Testis (tissue), 3 donors: ENCODE data around the gene PNPLA1. TPM values are rescaled to one million over a fixed set of nuclear protein-coding genes. Genes with fewer than 3 reads are reported as not detected.

Source experiments
- DNase-seq: peaks from one replicate; pipeline ENCODE4 v3.0.0-alpha.2; 2019
- H3K27ac ChIP-seq, 2 donors: fragments of 200-600 bp; sonication (generic); one replicate each; pipeline ENCODE4 v1.5.1; 2019
- H3K27me3 ChIP-seq: fragments of 200-600 bp; sonication (generic); one replicate; pipeline ENCODE4 v1.5.1; 2019
- H3K36me3 ChIP-seq: fragments of 200-600 bp; sonication (generic); one replicate; pipeline ENCODE4 v1.5.1; 2017; ENCODE audit warnings: low read depth; ENCODE audit errors: missing control alignments
- H3K4me1 ChIP-seq: fragments of 200-600 bp; sonication (generic); one replicate; pipeline ENCODE4 v1.5.1; 2019
- H3K4me3 ChIP-seq, 2 donors: fragments of 200-600 bp; sonication (generic); one replicate each; pipeline ENCODE4 v1.5.1; 2017 to 2019
- H3K9me3 ChIP-seq: fragments of 200-600 bp; sonication (generic); one replicate; pipeline ENCODE4 v1.5.1; 2017
- POLR2A ChIP-seq: fragments of 450-650 bp; IDR thresholded peaks from one replicate; pipeline ENCODE4 v1.6.1; 2017; ENCODE audit warnings: antibody characterized with exemption, mild to moderate bottlenecking, moderate library complexity
- WGBS, 2 donors: methylation state at CpG; one replicate each; pipeline ENCODE4 v1.1.5; 2018; 5-methylcytosine and 5-hydroxymethylcytosine counted together
- intact Hi-C: fragments of 100-400 bp; cut with DNase I; formaldehyde crosslinking; loops from one replicate; pipeline ENCODE4 v1.15.1; 2023; ENCODE audit warnings: low total_unique reads
- polyA plus RNA-seq: library from polyadenylated mRNA; stranded (reverse); fragments of 350-450 nt; fragmentation: Illumina TruSeq; extraction: RNeasy Lipid Tissue Mini Kit (QIAGEN cat#74804); gene quantifications from one replicate; pipeline ENCODE4 v1.2.3, GENCODE V29; 2014; ENCODE audit warnings: low read depth, low replicate concordance; ENCODE audit not compliant: insufficient read depth
- total RNA-seq, 2 donors: library from RNA; depleted of rRNA; stranded (reverse); fragments of >200 nt; gene quantifications; one replicate each; pipeline ENCODE4 v1.2.3, GENCODE V29; 2016
- TF ChIP-seq, protein P1 (sequence below), 3 experiments: fragments of 450-650 bp in 2 of 3; fragments of 200-600 bp in 1 of 3; sonication (generic) in 1 of 3; IDR thresholded peaks; one replicate each; pipeline ENCODE4 v1.5.1; 2016 to 2019; ENCODE audit warnings: antibody characterized with exemption in 3 of 3, mild to moderate bottlenecking in 2 of 3, moderate library complexity in 1 of 3

Gene PNPLA1
- total and polyA plus RNA-seq, 3 donors from 2014 or later: 2.1 to 3.5 (median 2.4) TPM

DNA sequence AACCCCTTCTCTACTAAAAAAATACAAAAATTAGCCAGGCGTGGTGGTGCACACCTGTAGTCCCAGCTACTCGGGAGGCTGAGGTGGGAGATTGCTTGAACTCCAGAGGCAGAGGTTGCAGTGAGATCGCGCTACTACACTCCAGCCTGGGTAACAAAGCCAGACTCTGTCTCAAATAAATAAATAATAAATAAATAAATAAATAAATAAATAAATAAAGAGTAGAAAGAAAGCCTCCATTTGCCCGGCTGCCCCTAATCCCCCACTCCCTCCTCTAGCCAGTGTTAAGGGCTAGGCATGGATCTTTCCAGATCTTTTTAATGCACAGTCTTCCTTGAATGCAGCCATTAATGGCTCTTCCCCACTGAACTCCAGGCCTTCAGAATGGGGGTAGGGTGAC, 3.2 kb downstream of the PNPLA1 start:
- intact Hi-C loops: no loop called here
- H3K4me1 ChIP-seq: peaks cover 28% of the 10 kb centered on the region
- no peaks in the 10 kb centered on the region for H3K36me3 ChIP-seq
- H3K9me3 ChIP-seq: no peaks in the 10 kb centered on the region
- no peak overlapping the region for H3K27ac ChIP-seq
- no peak for DNase-seq
- WGBS, 2 donors: 96% methylated on average over 5 of the region's 5 CpGs
- no peaks in the 10 kb centered on the region for H3K27me3 ChIP-seq
- no peak for TF ChIP-seq POLR2A
- TF ChIP-seq, protein P1, sequence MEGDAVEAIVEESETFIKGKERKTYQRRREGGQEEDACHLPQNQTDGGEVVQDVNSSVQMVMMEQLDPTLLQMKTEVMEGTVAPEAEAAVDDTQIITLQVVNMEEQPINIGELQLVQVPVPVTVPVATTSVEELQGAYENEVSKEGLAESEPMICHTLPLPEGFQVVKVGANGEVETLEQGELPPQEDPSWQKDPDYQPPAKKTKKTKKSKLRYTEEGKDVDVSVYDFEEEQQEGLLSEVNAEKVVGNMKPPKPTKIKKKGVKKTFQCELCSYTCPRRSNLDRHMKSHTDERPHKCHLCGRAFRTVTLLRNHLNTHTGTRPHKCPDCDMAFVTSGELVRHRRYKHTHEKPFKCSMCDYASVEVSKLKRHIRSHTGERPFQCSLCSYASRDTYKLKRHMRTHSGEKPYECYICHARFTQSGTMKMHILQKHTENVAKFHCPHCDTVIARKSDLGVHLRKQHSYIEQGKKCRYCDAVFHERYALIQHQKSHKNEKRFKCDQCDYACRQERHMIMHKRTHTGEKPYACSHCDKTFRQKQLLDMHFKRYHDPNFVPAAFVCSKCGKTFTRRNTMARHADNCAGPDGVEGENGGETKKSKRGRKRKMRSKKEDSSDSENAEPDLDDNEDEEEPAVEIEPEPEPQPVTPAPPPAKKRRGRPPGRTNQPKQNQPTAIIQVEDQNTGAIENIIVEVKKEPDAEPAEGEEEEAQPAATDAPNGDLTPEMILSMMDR (IDR thresholded peaks at IDR 0.05): no peak
- no peak overlapping the region for H3K4me3 ChIP-seq

DNA sequence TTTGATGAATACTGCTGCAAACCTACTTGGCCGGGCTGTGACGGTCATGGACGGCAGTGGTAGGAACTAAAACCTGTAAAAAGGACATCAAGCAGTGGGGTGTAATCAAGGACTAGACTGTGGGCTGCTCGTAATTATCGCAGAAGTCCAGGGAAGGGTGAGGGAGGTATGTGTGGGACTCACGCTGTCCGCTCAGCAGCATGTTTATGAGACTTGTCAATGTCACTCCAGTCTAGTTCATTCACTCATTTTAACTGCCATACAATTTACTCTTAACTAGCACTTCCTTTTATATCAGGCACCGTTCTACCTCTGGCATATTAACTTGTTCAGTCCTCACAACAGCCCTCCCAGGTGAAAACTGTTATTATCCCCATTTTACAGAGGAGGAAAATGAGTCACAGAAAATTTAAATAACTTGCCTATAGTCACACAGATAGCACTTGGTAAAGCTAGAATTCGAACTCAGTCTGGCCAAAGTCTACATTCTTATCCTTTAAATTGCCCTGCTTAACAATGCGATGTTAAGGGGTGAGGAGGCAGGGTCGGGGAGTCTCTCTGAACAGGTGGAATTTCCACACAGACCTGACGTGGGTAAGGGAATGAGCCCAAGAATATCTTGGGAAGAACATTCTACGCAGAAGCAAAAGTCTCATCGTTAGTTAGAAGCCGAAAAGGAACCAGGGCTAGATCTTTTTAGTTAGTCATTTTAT, 4.1 kb downstream of the PNPLA1 start:
- Histone ChIP-seq H3K36me3 (no peaks in the 10 kb centered on the region), H3K27ac (no peak overlapping the region), H3K4me1 (peaks cover 26% of the 10 kb centered on the region), H3K9me3 (no peaks in the 10 kb centered on the region), H3K4me3 (no peak overlapping the region), H3K27me3 (no peaks in the 10 kb centered on the region)
- intact Hi-C loops: no loop called here
- 65 to 79% methylated on average over 15 of the region's 15 CpGs for WGBS, 2 donors
- no peak for DNase-seq
- no peak for TF ChIP-seq POLR2A
- TF ChIP-seq, protein P1 (IDR thresholded peaks at IDR 0.05): no peak

DNA sequence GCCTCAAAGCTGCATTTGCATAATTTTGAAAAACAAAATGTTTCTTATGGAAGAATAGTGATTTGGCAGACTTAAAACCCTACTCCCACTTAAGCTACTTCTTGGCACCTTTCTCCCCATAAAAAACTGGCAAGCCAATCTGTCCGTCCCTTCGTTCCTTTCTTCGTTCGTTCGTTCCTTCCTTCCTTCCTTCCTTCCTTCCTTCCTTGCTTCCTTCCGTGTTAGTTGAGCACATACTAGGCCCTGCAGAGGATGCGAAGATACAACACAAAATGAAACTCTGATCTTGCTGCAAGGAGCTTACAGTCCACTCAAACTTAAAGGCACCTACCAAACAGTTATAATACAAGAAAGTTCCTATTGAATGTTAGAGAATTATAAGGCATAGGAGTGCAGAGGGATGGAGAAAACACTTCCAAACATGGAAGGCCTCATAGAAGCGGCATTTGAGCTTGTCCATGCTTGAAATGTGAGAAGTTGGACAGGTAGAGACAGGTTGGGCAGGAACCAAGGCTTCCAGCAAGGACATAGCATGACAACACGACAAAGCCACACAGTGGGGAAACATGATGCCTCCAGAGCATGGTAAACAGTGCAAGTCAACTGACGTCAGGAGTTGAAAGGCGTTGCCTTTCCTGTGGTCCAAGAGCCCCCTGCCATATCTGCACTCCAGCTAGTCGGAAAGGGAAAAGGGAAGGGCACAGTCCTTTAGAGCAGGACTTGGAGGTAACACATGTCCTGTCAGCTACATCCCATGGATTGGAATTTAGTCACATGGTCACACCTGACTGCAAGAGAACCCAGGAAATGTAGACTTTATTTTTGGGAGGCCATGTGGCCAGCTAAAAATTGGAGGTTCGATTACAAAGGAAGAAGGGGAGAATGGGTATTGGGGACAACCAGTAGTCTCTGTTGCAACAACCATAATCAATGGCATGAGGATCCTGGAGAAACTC, 7.0 kb downstream of the PNPLA1 start:
- Histone ChIP-seq H3K36me3 (no peaks in the 10 kb centered on the region), H3K4me3 (no peak overlapping the region), H3K9me3 (no peaks in the 10 kb centered on the region), H3K27me3 (no peaks in the 10 kb centered on the region), H3K27ac (peak overlapping the region; percentile 29 to 31), H3K4me1 (peaks cover 25% of the 10 kb centered on the region)
- 62 to 82% methylated on average over 13 of the region's 13 CpGs for WGBS, 2 donors
- DNase-seq: no peak
- intact Hi-C loops: no loop called here
- TF ChIP-seq POLR2A: no peak
- TF ChIP-seq, protein P1 (IDR thresholded peaks at IDR 0.05): no peak

DNA sequence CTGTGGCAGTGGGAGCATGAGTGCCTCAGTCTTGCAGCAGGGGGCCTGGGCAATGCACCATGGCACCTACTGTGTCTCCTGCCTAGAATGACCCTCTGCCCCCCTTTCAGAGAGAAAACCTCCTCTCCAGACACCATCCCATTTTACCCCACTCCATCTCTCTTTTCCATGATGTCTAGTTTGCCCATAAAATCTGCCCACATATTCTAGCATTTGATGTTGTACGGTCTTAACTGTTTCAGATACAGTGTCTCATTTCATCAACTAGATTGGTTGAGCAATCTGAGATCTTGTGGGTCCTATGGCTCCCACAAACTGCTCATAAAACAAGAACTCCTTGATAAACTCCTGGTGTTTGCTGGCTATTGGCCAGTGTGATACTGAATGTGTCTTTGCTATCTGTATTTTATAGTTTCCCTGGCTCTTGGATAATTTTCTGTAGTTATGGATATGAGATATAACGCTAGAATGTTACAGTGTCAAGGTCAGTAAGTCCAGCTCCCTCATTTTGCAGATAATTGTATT, 8.1 kb downstream of the PNPLA1 start:
- no peaks in the 10 kb centered on the region for H3K9me3 ChIP-seq
- intact Hi-C loops: no loop called here
- H3K27me3 ChIP-seq: no peaks in the 10 kb centered on the region
- peak; percentile 88 for DNase-seq
- H3K27ac ChIP-seq: peak overlapping the region in 1 of 2 donors; percentile 31
- no peak overlapping the region for H3K4me3 ChIP-seq
- 38 to 44% methylated on average over 2 of the region's 2 CpGs for WGBS, 2 donors
- H3K4me1 ChIP-seq: peaks cover 25% of the 10 kb centered on the region
- TF ChIP-seq, protein P1 (IDR thresholded peaks at IDR 0.05): no peak
- no peak for TF ChIP-seq POLR2A
- no peaks in the 10 kb centered on the region for H3K36me3 ChIP-seq
